Adrenal gland (tissue), 5 donors: ENCODE results near the gene STRIP2.

ENCODE experiments used
- POLR2A ChIP-seq, 2 donors: fragments of 450-650 bp; IDR thresholded peaks; one replicate each; pipeline ENCODE4 v1.6.1; 2017; ENCODE audit warnings: antibody characterized with exemption in 2 of 2, mild to moderate bottlenecking in 2 of 2, moderate library complexity in 1 of 2
- TF ChIP-seq, protein P1 (sequence below), 6 experiments: fragments of 450-650 bp in 4 of 6; fragments of 200-600 bp in 2 of 6; sonication (generic) in 1 of 6; IDR thresholded peaks; 1 replicate in 5 of 6; 2 replicates in 1 of 6; pipeline versions ENCODE4 v1.5.1 to v1.8.0; 2016 to 2021; ENCODE audit warnings: antibody characterized with exemption in 6 of 6, mild to moderate bottlenecking in 2 of 6, moderate library complexity in 1 of 6
- donor health status: DM: no; HTN: no; CAD: no.

GRCh38 chr7:129535896-129536295 is 101.7 kb downstream of the STRIP2 start:
- TF ChIP-seq, protein P1, sequence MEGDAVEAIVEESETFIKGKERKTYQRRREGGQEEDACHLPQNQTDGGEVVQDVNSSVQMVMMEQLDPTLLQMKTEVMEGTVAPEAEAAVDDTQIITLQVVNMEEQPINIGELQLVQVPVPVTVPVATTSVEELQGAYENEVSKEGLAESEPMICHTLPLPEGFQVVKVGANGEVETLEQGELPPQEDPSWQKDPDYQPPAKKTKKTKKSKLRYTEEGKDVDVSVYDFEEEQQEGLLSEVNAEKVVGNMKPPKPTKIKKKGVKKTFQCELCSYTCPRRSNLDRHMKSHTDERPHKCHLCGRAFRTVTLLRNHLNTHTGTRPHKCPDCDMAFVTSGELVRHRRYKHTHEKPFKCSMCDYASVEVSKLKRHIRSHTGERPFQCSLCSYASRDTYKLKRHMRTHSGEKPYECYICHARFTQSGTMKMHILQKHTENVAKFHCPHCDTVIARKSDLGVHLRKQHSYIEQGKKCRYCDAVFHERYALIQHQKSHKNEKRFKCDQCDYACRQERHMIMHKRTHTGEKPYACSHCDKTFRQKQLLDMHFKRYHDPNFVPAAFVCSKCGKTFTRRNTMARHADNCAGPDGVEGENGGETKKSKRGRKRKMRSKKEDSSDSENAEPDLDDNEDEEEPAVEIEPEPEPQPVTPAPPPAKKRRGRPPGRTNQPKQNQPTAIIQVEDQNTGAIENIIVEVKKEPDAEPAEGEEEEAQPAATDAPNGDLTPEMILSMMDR (IDR thresholded peaks at IDR 0.05) = no peak
- no peak for TF ChIP-seq POLR2A (IDR thresholded peaks at IDR 0.05)
